Measurements from ENCODE around the gene TTLL3.

The TTLL3 gene

GRCh38 chr3:9806688-9807589 lies 3.1 kb upstream of the TTLL3 start:
- DNase-seq = no peak

- no peak for DNase-seq
Measured at GRCh38 chr3:9807981-9808344, 2.1 kb upstream of the TTLL3 start.

GRCh38 chr3:9808345-9809037 lies 1.6 kb upstream of the TTLL3 start:
- no peak for DNase-seq

GRCh38 chr3:9809239-9809614 lies 835 bp upstream of the TTLL3 start:
- DNase-seq = no peak

- no peak for DNase-seq
Measured at GRCh38 chr3:9810433-9810770, 340 bp downstream of the TTLL3 start.

GRCh38 chr3:9810846-9811245 lies 784 bp downstream of the TTLL3 start:
- DNase-seq = no peak

GRCh38 chr3:9812870-9813483 lies 2.9 kb downstream of the TTLL3 start:
- no peak for DNase-seq

GRCh38 chr3:9815986-9816385 lies 5.9 kb downstream of the TTLL3 start:
- DNase-seq = no peak

- DNase-seq = no peak
Measured at GRCh38 chr3:9817436-9817835, 7.4 kb downstream of the TTLL3 start.

GRCh38 chr3:9818666-9819335 lies 8.7 kb downstream of the TTLL3 start:
- DNase-seq = no peak

- DNase-seq = no peak
Measured at GRCh38 chr3:9820543-9820942, 10.5 kb downstream of the TTLL3 start.

GRCh38 chr3:9820946-9821345 lies 10.9 kb downstream of the TTLL3 start:
- no peak for DNase-seq

GRCh38 chr3:9825451-9826040 lies 15.5 kb downstream of the TTLL3 start:
- no peak for DNase-seq

GRCh38 chr3:9826815-9827573 lies 16.9 kb downstream of the TTLL3 start:
- DNase-seq = no peak

- no peak for DNase-seq
Measured at GRCh38 chr3:9828801-9829755, 19.0 kb downstream of the TTLL3 start.

GRCh38 chr3:9831253-9831652 lies 21.2 kb downstream of the TTLL3 start:
- no peak for DNase-seq

GRCh38 chr3:9833078-9833477 lies 23.0 kb downstream of the TTLL3 start:
- no peak for DNase-seq

- DNase-seq = no peak
Measured at GRCh38 chr3:9834520-9835380, 24.7 kb downstream of the TTLL3 start.

- DNase-seq = no peak
Measured at GRCh38 chr3:9837701-9838582, 27.9 kb downstream of the TTLL3 start.

Data from midbrain (tissue), 1 donor.